Measurements from ENCODE around the gene RRAS.

Gene RRAS

GRCh38 chr19:49677231-49677900 is 37.4 kb upstream of the RRAS start, which contains the start of gene PRMT1:
TSS of gene PRMT1 (plus strand) at chr19:49677271. CDS start at chr19:49677281, 10 bp downstream.
- no peak for ATAC-seq (ENCODE audit: low read depth)
- DNase-seq (ENCODE audit: low spot score), result peak; percentile 42
- Histone ChIP-seq H3K4me3 (ENCODE audit: severe bottlenecking) (peak within 1 kb of the TSS; percentile 89), H3K27ac (ENCODE audit: poor library complexity, severe bottlenecking) (peak within 1 kb of the TSS; percentile 82), H3K36me3 (ENCODE audit: low read depth) (peaks cover 26% of the 10 kb centered on the region), H3K4me1 (ENCODE audit: insufficient read depth, poor library complexity, severe bottlenecking) (peaks cover 2% of the 10 kb centered on the region), H3K9me3 (ENCODE audit: severe bottlenecking) (no peaks in the 10 kb centered on the region), H3K27me3 (ENCODE audit: insufficient read depth, poor library complexity, severe bottlenecking) (no peaks in the 10 kb centered on the region)
- TF ChIP-seq CTCF (IDR thresholded peaks at IDR 0.05; ENCODE audit: poor library complexity, severe bottlenecking), result no peak

- Histone ChIP-seq H3K36me3 (ENCODE audit: low read depth) (peaks cover 20% of the 10 kb centered on the region), H3K4me3 (ENCODE audit: severe bottlenecking) (peak overlapping the region; percentile 89), H3K9me3 (ENCODE audit: severe bottlenecking) (no peaks in the 10 kb centered on the region), H3K27ac (ENCODE audit: poor library complexity, severe bottlenecking) (peak overlapping the region; percentile 82), H3K4me1 (ENCODE audit: insufficient read depth, poor library complexity, severe bottlenecking) (peaks cover 2% of the 10 kb centered on the region), H3K27me3 (ENCODE audit: insufficient read depth, poor library complexity, severe bottlenecking) (no peaks in the 10 kb centered on the region)
- DNase-seq (ENCODE audit: low spot score), result peak; percentile 98
- peak; percentile 77 for ATAC-seq (ENCODE audit: low read depth)
- TF ChIP-seq CTCF (IDR thresholded peaks at IDR 0.05; ENCODE audit: poor library complexity, severe bottlenecking), result no peak
These were observed 36.9 kb upstream of the RRAS start for GRCh38 chr19:49676784-49677230.

GRCh38 chr19:49676136-49676783 is 36.3 kb upstream of the RRAS start:
- no peak for TF ChIP-seq CTCF (IDR thresholded peaks at IDR 0.05; ENCODE audit: poor library complexity, severe bottlenecking)
- Histone ChIP-seq H3K27me3 (ENCODE audit: insufficient read depth, poor library complexity, severe bottlenecking) (no peaks in the 10 kb centered on the region), H3K27ac (ENCODE audit: poor library complexity, severe bottlenecking) (peak overlapping the region; percentile 82), H3K36me3 (ENCODE audit: low read depth) (peaks cover 15% of the 10 kb centered on the region), H3K4me1 (ENCODE audit: insufficient read depth, poor library complexity, severe bottlenecking) (peaks cover 2% of the 10 kb centered on the region), H3K9me3 (ENCODE audit: severe bottlenecking) (no peaks in the 10 kb centered on the region), H3K4me3 (ENCODE audit: severe bottlenecking) (peak overlapping the region; percentile 25)
- DNase-seq (ENCODE audit: low spot score) (no peak), ATAC-seq (ENCODE audit: low read depth) (0 out of 3 replicates have a peak, but pooled peaks have one; percentile 6)

GRCh38 chr19:49672131-49672919 is 32.4 kb upstream of the RRAS start:
- Histone ChIP-seq H3K4me3 (ENCODE audit: severe bottlenecking) (no peak overlapping the region), H3K9me3 (ENCODE audit: severe bottlenecking) (no peaks in the 10 kb centered on the region), H3K27ac (ENCODE audit: poor library complexity, severe bottlenecking) (no peak overlapping the region), H3K36me3 (ENCODE audit: low read depth) (peaks cover 11% of the 10 kb centered on the region), H3K4me1 (ENCODE audit: insufficient read depth, poor library complexity, severe bottlenecking) (no peaks in the 10 kb centered on the region), H3K27me3 (ENCODE audit: insufficient read depth, poor library complexity, severe bottlenecking) (no peaks in the 10 kb centered on the region)
- ATAC-seq (ENCODE audit: low read depth) (no peak), DNase-seq (ENCODE audit: low spot score) (no peak)
- TF ChIP-seq CTCF (IDR thresholded peaks at IDR 0.05; ENCODE audit: poor library complexity, severe bottlenecking), result peak; percentile 91
